GM12801 (cell line): Measurements from ENCODE around the gene PRKAR1A.

Experiments used
- TF ChIP-seq, protein P1 (sequence below): IDR thresholded peaks from one replicate; pipeline ENCODE4 v1.5.1; 2011; ENCODE audit warnings: control low read depth; ENCODE audit not compliant: insufficient read length; ENCODE audit errors: extremely low read depth

Gene PRKAR1A

DNA sequence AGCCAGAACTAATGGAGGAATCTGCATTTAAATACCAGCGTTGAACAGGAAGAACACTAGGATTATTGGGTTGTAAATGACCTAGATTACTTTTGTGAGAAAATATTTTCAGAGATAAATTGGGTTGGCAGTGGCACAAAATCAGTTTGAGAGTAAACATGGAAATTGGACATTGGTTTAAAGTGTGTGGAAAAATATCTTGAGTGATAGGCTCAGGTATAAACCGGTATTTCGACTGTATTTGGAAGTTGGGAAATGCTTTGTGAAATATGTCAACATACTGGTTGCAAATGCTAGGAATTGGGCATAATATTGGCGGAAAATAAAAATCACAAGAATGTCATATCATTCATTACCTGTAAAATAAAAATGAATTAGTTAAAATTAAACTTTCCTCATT is 15.1 kb downstream of the PRKAR1A start:
- TF ChIP-seq, protein P1, sequence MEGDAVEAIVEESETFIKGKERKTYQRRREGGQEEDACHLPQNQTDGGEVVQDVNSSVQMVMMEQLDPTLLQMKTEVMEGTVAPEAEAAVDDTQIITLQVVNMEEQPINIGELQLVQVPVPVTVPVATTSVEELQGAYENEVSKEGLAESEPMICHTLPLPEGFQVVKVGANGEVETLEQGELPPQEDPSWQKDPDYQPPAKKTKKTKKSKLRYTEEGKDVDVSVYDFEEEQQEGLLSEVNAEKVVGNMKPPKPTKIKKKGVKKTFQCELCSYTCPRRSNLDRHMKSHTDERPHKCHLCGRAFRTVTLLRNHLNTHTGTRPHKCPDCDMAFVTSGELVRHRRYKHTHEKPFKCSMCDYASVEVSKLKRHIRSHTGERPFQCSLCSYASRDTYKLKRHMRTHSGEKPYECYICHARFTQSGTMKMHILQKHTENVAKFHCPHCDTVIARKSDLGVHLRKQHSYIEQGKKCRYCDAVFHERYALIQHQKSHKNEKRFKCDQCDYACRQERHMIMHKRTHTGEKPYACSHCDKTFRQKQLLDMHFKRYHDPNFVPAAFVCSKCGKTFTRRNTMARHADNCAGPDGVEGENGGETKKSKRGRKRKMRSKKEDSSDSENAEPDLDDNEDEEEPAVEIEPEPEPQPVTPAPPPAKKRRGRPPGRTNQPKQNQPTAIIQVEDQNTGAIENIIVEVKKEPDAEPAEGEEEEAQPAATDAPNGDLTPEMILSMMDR, result no peak

DNA sequence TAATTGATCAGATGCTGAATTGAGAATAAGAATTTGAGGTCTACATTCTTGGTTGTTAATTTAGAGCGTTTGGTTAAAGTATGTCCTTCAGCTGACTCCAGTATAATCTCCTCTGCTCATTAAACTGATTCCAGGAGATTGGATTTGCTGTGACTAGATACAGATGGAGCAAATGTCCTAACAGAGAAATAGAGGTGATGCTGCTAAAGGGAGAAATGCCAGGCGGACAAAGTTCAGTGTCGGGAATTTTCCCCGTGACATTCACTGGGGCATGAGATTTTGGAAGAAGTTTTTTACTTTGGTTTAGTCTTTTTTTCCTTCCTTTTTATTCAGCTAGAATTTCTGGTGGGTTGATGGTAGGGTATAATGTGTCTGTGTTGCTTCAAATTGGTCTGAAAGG is 19.0 kb downstream of the PRKAR1A start:
- TF ChIP-seq, protein P1, result no peak

DNA sequence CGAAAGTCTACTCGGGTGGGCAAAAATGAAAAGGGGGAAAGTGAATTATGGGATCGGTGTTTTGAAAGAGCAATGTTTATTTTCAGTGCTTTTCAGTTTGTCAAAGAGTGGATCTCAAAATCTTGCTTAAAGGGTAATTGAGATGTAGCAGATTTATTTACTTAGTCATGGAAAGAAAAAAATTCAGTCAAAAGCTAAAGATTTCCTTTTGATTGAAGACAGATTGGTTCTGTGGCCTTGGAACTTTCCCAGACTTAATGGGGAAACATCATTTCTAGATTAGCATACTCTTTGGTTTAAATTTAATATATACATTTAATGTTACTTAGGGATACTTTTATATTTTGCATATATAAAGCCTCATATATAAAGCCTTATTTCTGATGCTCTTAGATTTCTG is 20.6 kb downstream of the PRKAR1A start:
- TF ChIP-seq, protein P1, result no peak

DNA sequence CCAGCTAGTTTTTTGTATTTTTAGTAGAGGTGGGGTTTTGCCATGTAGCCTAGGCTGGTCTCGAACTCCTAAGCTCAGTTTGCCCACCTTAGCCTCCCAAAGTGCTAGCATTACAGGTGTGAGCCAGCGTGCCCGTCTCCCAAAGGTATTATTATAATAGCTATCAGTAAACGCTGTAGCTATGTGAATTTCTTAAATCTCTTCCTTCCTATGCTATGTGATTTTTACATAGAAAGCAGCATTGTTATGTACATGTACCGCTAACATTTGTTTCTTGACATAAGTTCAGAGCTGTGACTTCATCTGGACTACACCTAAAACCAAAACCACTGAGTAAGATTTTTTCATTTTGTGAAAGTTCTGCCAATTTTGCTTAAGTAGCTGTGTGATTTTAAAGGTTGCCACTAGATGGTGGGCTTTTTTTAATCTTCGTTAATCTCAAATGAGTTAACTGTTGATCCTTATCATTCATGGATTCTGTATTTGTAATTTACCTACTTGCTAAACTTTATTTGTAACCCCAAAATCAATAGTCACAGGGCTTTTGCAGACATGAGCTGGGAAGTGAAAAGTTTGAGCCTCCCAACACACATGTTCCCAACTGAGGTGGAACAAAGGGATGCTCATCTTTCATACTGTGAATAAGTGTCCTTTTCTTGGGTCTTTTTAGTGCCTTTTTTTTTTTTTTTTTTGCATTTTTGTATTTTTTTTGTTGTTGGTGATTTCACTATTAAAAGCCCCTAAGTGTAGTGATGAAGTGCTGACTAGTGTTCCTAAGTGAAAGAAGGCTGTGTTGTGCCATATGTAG is 21.9 kb downstream of the PRKAR1A start:
- TF ChIP-seq, protein P1, result no peak

DNA sequence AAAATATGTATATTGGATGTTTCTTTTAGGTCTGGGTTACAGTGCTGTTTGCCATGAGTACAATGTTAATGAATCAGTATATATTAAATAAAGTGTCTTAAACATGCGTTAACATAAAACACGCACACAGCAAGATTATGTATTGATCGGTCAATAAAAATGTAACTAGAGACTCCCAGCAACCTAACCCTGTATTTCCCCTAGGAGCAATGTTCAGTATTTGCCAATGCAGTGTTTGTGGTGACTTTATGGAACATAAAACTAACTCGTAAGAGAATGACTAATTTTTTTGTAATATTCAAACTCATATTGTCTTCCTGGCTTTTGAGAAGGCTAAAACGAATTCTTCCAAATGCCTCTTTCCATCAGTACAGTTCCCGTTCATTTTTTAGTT is 22.5 kb downstream of the PRKAR1A start:
- TF ChIP-seq, protein P1, result no peak

DNA sequence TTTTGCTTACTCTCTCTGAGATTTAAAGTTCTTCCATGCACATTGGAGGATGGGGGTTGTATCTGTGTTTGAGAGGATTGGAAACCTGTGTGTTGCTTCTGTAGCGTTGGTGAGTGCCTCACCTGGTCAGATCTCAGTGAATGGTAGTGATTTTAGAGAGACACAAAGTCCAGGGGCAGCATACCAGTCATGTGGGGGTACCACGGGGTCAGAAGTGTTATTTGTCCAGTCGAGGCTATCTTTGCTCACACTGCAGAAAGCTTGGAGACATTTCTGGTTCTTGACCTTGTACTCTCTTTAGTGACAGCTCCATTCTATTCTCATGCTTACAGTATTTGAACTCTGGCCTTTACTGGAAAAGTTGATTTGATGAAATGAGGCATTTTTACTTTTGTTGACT is 23.7 kb downstream of the PRKAR1A start:
- TF ChIP-seq, protein P1, result no peak

DNA sequence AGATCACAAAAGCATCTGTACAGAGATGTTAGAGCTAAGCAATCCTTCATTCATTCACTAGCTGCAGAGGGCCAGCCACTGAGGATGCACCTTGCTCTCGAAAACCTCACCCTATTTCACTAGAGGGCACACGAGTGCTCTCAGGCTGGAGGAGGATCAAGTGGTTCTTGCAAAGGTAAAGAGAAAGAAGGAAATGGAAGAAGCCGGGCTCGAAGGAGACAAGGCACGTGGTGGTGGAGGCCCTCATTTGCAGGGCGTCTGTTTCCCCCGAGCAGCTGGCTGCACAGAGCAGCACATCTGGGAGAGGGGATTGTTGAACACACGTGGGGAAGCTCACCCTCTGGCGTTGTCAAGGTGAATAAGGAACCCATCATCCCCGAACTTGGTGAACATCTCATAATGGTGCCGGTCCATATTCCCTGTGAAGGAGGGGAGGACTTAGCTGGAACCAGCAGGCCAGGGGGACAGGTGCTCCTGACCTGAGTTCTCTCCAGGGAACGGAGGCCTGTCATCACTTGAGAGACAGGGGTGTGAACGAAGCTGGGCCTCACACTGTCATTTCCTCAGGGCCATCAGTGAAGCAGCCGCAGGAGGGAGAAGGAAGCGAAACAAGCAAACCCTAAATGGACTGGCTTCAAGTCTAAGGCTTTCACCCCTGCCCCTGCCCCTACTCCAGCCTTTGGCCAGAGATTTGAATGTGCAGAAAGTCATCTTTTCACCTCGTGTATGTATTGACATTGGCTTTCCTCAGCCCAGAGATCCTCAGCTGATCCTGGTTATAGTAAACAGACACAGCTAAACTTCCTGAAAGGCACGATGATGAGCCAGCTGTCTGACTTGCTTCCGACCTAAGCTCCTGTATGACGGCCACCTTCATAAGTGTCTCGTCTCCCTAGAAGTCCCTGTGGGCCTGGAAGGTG is 27.6 kb downstream of the PRKAR1A start:
- TF ChIP-seq, protein P1, result no peak
